ENCODE data around the gene LRP8.

The LRP8 gene

GRCh38 chr1:53362851-53363642 lies 35.2 kb upstream of the LRP8 start:
- Histone ChIP-seq H3K79me2 (ENCODE audit: insufficient read depth, low read depth) (no peaks in the 10 kb centered on the region), H3K9ac (no peak overlapping the region), H3K27me3 (ENCODE audit: insufficient read depth, low read depth) (no peaks in the 10 kb centered on the region), H3K4me2 (no peak overlapping the region), H3K4me3 (IDR thresholded peaks at IDR 0.05; ENCODE audit: insufficient read depth, low read depth, low read length) (no peak overlapping the region), H3K4me1 (ENCODE audit: low read depth, poor library complexity, severe bottlenecking) (no peaks in the 10 kb centered on the region), H4K20me1 (ENCODE audit: insufficient read depth) (no peaks in the 10 kb centered on the region), H3K36me3 (ENCODE audit: insufficient read depth) (no peaks in the 10 kb centered on the region), H3K27ac (no peak overlapping the region), H2AFZ (ENCODE audit: low read depth) (no peak overlapping the region)
- TF ChIP-seq, protein P1, sequence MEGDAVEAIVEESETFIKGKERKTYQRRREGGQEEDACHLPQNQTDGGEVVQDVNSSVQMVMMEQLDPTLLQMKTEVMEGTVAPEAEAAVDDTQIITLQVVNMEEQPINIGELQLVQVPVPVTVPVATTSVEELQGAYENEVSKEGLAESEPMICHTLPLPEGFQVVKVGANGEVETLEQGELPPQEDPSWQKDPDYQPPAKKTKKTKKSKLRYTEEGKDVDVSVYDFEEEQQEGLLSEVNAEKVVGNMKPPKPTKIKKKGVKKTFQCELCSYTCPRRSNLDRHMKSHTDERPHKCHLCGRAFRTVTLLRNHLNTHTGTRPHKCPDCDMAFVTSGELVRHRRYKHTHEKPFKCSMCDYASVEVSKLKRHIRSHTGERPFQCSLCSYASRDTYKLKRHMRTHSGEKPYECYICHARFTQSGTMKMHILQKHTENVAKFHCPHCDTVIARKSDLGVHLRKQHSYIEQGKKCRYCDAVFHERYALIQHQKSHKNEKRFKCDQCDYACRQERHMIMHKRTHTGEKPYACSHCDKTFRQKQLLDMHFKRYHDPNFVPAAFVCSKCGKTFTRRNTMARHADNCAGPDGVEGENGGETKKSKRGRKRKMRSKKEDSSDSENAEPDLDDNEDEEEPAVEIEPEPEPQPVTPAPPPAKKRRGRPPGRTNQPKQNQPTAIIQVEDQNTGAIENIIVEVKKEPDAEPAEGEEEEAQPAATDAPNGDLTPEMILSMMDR (conservative IDR thresholded peaks at IDR 0.05; ENCODE audit: low read depth, low read length) = no peak

- Histone ChIP-seq H3K27ac (no peak overlapping the region), H3K9ac (no peak overlapping the region), H4K20me1 (ENCODE audit: insufficient read depth) (no peaks in the 10 kb centered on the region), H3K4me2 (no peak overlapping the region), H3K4me3 (IDR thresholded peaks at IDR 0.05; ENCODE audit: insufficient read depth, low read depth, low read length) (no peak overlapping the region), H3K4me1 (ENCODE audit: low read depth, poor library complexity, severe bottlenecking) (no peaks in the 10 kb centered on the region), H3K27me3 (ENCODE audit: insufficient read depth, low read depth) (no peaks in the 10 kb centered on the region), H3K79me2 (ENCODE audit: insufficient read depth, low read depth) (no peaks in the 10 kb centered on the region), H2AFZ (ENCODE audit: low read depth) (no peak overlapping the region), H3K36me3 (ENCODE audit: insufficient read depth) (no peaks in the 10 kb centered on the region)
- TF ChIP-seq, protein P1 (conservative IDR thresholded peaks at IDR 0.05; ENCODE audit: low read depth, low read length) = no peak
Measured at GRCh38 chr1:53362270-53362669, 34.4 kb upstream of the LRP8 start.

DNA sequence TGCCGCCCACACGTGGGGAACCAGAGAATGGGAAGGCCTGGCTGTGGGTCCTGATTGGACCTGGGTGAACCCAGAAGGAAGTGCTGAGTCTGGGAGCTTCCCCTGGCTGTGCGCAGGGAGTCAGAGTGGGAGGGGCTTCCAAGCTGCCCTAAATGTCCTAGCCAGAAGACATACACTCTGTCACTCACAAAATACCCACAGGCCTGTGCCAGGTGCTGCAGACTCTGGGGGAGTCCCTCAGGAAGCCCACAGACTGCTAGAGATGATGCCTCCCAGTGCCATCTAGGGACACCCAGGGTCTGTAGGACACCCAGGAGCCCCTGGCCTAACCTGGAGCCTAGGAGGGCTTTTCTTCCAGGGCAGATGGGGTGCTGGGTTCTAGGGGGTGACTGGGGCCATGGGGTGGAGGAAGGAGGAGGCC lies 33.7 kb upstream of the LRP8 start:
- Histone ChIP-seq H3K27ac (no peak overlapping the region), H3K36me3 (ENCODE audit: insufficient read depth) (no peaks in the 10 kb centered on the region), H3K4me1 (ENCODE audit: low read depth, poor library complexity, severe bottlenecking) (no peaks in the 10 kb centered on the region), H3K79me2 (ENCODE audit: insufficient read depth, low read depth) (no peaks in the 10 kb centered on the region), H2AFZ (ENCODE audit: low read depth) (no peak overlapping the region), H3K4me2 (no peak overlapping the region), H4K20me1 (ENCODE audit: insufficient read depth) (no peaks in the 10 kb centered on the region), H3K4me3 (IDR thresholded peaks at IDR 0.05; ENCODE audit: insufficient read depth, low read depth, low read length) (no peak overlapping the region), H3K27me3 (ENCODE audit: insufficient read depth, low read depth) (no peaks in the 10 kb centered on the region), H3K9ac (no peak overlapping the region)
- TF ChIP-seq, protein P1 (conservative IDR thresholded peaks at IDR 0.05; ENCODE audit: low read depth, low read length) = no peak

- no peaks in the 10 kb centered on the region for H3K79me2 ChIP-seq (ENCODE audit: insufficient read depth, low read depth)
- no peaks in the 10 kb centered on the region for H3K36me3 ChIP-seq (ENCODE audit: insufficient read depth)
- no peaks in the 10 kb centered on the region for H4K20me1 ChIP-seq (ENCODE audit: insufficient read depth)
- no peaks in the 10 kb centered on the region for H3K27me3 ChIP-seq (ENCODE audit: insufficient read depth, low read depth)
- H2AFZ ChIP-seq (ENCODE audit: low read depth) = no peak overlapping the region
- H3K9ac ChIP-seq = no peak overlapping the region
- TF ChIP-seq, protein P1 (conservative IDR thresholded peaks at IDR 0.05; ENCODE audit: low read depth, low read length) = no peak
- H3K27ac ChIP-seq = no peak overlapping the region
- H3K4me1 ChIP-seq (ENCODE audit: low read depth, poor library complexity, severe bottlenecking) = no peaks in the 10 kb centered on the region
- no peak overlapping the region for H3K4me2 ChIP-seq
- no peak overlapping the region for H3K4me3 ChIP-seq (IDR thresholded peaks at IDR 0.05; ENCODE audit: insufficient read depth, low read depth, low read length)
Measured at GRCh38 chr1:53359934-53360276, 32.0 kb upstream of the LRP8 start.

Measured in KMS-11 (cell line).